ENCODE results near the gene RNF214. TPM values are rescaled to one million over a fixed set of nuclear protein-coding genes. Genes with fewer than 3 reads are reported as not detected.
"Not testable (repeated sequence)": the region's sequence is repeated elsewhere in the genome, so short reads cannot be mapped to it uniquely, and the experiment has no call there.

The RNF214 gene
- polyA plus RNA-seq, 3 donors: 6.4 to 13.8 (median 7.8) TPM

DNA sequence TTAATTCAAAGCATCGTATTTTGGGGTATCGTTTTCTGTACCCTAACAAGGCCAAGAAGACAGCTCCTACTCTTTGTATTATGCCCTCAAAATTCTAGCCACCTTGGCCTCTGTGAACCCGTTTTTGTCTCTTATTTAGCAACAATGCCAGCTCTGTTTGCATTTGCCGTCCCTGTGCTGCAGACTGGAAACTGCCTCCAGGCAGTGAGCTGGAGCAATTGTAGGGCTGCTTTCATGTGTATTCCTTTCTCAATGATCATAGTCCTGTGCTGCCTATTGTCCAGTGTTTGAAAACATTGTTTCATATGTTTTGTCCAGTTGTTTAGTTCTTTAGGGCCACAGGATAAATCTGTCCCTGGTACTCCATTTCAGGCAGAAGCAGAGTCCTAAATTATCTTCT is 38.7 kb downstream of the RNF214 start:
- intact Hi-C loops (cut with micrococcal nuclease): no loop called here
- Histone ChIP-seq H3K9me3 (replicated peaks in 1 of 2; ENCODE audit: control insufficient read depth in 1 of 2, insufficient read depth in 1 of 2, low read length in 2 of 2) (no peaks in the 10 kb centered on the region), H2AFZ (ENCODE audit: insufficient read depth, low read depth, low read length, poor library complexity, severe bottlenecking) (no peak overlapping the region), H3K27ac (ENCODE audit: low read depth in 1 of 2, low read length in 2 of 2) (no peak overlapping the region), H3K4me2 (replicated peaks; ENCODE audit: extremely low read depth, low read length, poor library complexity, severe bottlenecking) (no peak overlapping the region), H3K9ac (ENCODE audit: insufficient read depth, low read length, poor library complexity, severe bottlenecking) (no peak overlapping the region), H3K4me1 (ENCODE audit: control insufficient read depth in 1 of 2, insufficient read depth in 2 of 2, low read length in 2 of 2) (no peaks in the 10 kb centered on the region), H4K20me1 (ENCODE audit: insufficient read depth, low read length) (no peaks in the 10 kb centered on the region), H3K79me2 (ENCODE audit: insufficient read depth, low read length) (no peaks in the 10 kb centered on the region), H3K4me3 (replicated peaks in 1 of 3; ENCODE audit: low read depth in 2 of 3, low read length in 3 of 3) (no peak overlapping the region), H3K27me3 (ENCODE audit: control insufficient read depth in 2 of 2, insufficient read depth in 2 of 2, low read length in 2 of 2) (no peaks in the 10 kb centered on the region), H3K36me3 (replicated peaks in 1 of 2; ENCODE audit: control insufficient read depth in 1 of 2, insufficient read depth in 2 of 2, low read length in 2 of 2) (peaks cover 4 to 42% of the 10 kb centered on the region in 2 donors)
- H3K36me3 Mint-ChIP-seq: peaks cover 50 to 70% of the 10 kb centered on the region in 2 donors
- TF ChIP-seq, protein P1, sequence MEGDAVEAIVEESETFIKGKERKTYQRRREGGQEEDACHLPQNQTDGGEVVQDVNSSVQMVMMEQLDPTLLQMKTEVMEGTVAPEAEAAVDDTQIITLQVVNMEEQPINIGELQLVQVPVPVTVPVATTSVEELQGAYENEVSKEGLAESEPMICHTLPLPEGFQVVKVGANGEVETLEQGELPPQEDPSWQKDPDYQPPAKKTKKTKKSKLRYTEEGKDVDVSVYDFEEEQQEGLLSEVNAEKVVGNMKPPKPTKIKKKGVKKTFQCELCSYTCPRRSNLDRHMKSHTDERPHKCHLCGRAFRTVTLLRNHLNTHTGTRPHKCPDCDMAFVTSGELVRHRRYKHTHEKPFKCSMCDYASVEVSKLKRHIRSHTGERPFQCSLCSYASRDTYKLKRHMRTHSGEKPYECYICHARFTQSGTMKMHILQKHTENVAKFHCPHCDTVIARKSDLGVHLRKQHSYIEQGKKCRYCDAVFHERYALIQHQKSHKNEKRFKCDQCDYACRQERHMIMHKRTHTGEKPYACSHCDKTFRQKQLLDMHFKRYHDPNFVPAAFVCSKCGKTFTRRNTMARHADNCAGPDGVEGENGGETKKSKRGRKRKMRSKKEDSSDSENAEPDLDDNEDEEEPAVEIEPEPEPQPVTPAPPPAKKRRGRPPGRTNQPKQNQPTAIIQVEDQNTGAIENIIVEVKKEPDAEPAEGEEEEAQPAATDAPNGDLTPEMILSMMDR (IDR thresholded peaks at IDR 0.05): no peak
- H3K4me3 Mint-ChIP-seq: no peak overlapping the region
- WGBS (ENCODE audit: insufficient coverage): 97% methylated on average over 3 of the region's 4 CpGs
- peaks cover 1 to 7% (median 5%) of the 10 kb centered on the region in 7 donors for H3K9me3 Mint-ChIP-seq
- no peak overlapping the region for H3K27ac Mint-ChIP-seq
- peaks cover 0 to 1% (median 0%) of the 10 kb centered on the region in 3 donors for H3K27me3 Mint-ChIP-seq (ENCODE audit: low read depth in 3 of 3)
- H3K4me1 Mint-ChIP-seq: no peaks in the 10 kb centered on the region
- DNase-seq: no peak

DNA sequence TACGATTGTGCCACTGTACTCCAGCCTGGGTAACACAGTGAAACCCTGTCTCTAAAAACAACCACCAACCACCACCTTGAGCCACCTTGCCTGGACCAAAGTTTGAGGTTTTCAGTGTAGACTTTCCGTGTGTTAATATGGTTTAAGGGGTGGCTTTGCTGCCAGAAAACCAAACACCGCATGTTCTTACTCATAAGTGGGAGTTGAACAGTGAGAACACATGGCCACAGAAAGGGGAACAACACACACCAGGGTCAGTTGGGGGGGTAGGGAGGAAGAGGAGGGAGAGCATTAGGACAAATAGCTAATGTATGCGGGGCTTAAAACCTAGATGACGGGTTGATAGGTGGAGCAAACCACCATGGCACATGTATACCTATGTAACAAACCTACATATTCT is 39.7 kb downstream of the RNF214 start:
- H3K79me2 ChIP-seq (ENCODE audit: insufficient read depth, low read length); H3K4me3 Mint-ChIP-seq; H3K9me3 Mint-ChIP-seq; intact Hi-C loops (cut with micrococcal nuclease); H3K9ac ChIP-seq (ENCODE audit: insufficient read depth, low read length, poor library complexity, severe bottlenecking); H3K4me1 ChIP-seq (ENCODE audit: control insufficient read depth in 1 of 2, insufficient read depth in 2 of 2, low read length in 2 of 2); H3K27me3 ChIP-seq (ENCODE audit: control insufficient read depth in 2 of 2, insufficient read depth in 2 of 2, low read length in 2 of 2); H3K27ac Mint-ChIP-seq; H2AFZ ChIP-seq (ENCODE audit: insufficient read depth, low read depth, low read length, poor library complexity, severe bottlenecking); DNase-seq; H3K4me3 ChIP-seq (replicated peaks in 1 of 3; ENCODE audit: low read depth in 2 of 3, low read length in 3 of 3); H3K4me2 ChIP-seq (replicated peaks; ENCODE audit: extremely low read depth, low read length, poor library complexity, severe bottlenecking); H3K27me3 Mint-ChIP-seq (ENCODE audit: low read depth in 3 of 3); H4K20me1 ChIP-seq (ENCODE audit: insufficient read depth, low read length); H3K9me3 ChIP-seq (replicated peaks in 1 of 2; ENCODE audit: control insufficient read depth in 1 of 2, insufficient read depth in 1 of 2, low read length in 2 of 2); H3K4me1 Mint-ChIP-seq; H3K27ac ChIP-seq (ENCODE audit: low read depth in 1 of 2, low read length in 2 of 2): not testable (repeated sequence)
- H3K36me3 Mint-ChIP-seq: peaks cover 41 to 63% of the 10 kb centered on the region in 2 donors
- 100% methylated on average over 1 of the region's 5 CpGs for WGBS (ENCODE audit: insufficient coverage)
- H3K36me3 ChIP-seq (replicated peaks in 1 of 2; ENCODE audit: control insufficient read depth in 1 of 2, insufficient read depth in 2 of 2, low read length in 2 of 2): peaks cover 4 to 37% of the 10 kb centered on the region in 2 donors
